K562 (cell line): Measurements from ENCODE around the gene DDR1. TPM values are rescaled to one million over a fixed set of nuclear protein-coding genes. Genes with fewer than 3 reads are reported as not detected.

Source experiments
- ARHGAP35 ChIP-seq: fragments of 450-650 bp; IDR thresholded peaks from 2 replicates; pipeline ENCODE4 v1.6.1; 2018; ENCODE audit not compliant: partially characterized antibody
- CBX3 ChIP-seq, 2 experiments: IDR thresholded peaks; 1 replicate in 1 of 2; 2 replicates in 1 of 2; pipeline ENCODE4 v1.6.1; 2012; ENCODE audit warnings: inconsistent platforms in 2 of 2, low read length in 2 of 2, borderline replicate concordance in 1 of 2, control low read depth in 1 of 2
- EP300 ChIP-seq: IDR thresholded peaks from 2 replicates; pipeline ENCODE4 v1.6.1; 2012; ENCODE audit warnings: low read length, improper control_type of control experiment
- ERF ChIP-seq: fragments of 450-650 bp; formaldehyde crosslinking; IDR thresholded peaks from 2 replicates; pipeline ENCODE4 v1.4.0; 2020; ENCODE audit warnings: mild to moderate bottlenecking, mixed read lengths
- GTF2A2 ChIP-seq: IDR thresholded peaks from 2 replicates; pipeline ENCODE4 v1.6.1; 2016; ENCODE audit warnings: mild to moderate bottlenecking, missing genetic modification characterization, missing compliant biosample characterization
- HNRNPK ChIP-seq: fragments of 200-400 bp; formaldehyde crosslinking; IDR thresholded peaks from one replicate; pipeline ENCODE4 v1.6.1; 2018; ENCODE audit warnings: mild to moderate bottlenecking, low read depth, low read length; ENCODE audit not compliant: poor library complexity, severe bottlenecking
- MAFF ChIP-seq: IDR thresholded peaks from 2 replicates; pipeline ENCODE4 v1.6.1; 2012; ENCODE audit warnings: low read length, improper control_type of control experiment
- MAX ChIP-seq: sonication (generic); formaldehyde crosslinking; IDR thresholded peaks from 2 replicates; pipeline ENCODE4 v1.9.0; 2022; ENCODE audit warnings: mild to moderate bottlenecking, missing genetic modification reagents
- MEF2D ChIP-seq: conservative IDR thresholded peaks from 2 replicates; pipeline ENCODE4 v1.6.1; 2016; ENCODE audit warnings: low read depth, missing genetic modification characterization, missing compliant biosample characterization
- SAFB ChIP-seq: fragments of 200-400 bp; formaldehyde crosslinking; IDR thresholded peaks from 2 replicates; pipeline ENCODE4 v1.6.1; 2017; ENCODE audit warnings: low read depth, low read length, borderline replicate concordance
- SMARCA5 ChIP-seq: fragments of 450-650 bp; IDR thresholded peaks from 2 replicates; pipeline ENCODE4 v1.6.1; 2016
- TFAP4 ChIP-seq: sonication (generic); formaldehyde crosslinking; IDR thresholded peaks from 2 replicates; pipeline ENCODE4 v1.8.0; 2022; ENCODE audit warnings: missing genetic modification reagents, mild to moderate bottlenecking, moderate library complexity, borderline replicate concordance
- ZBTB17 ChIP-seq: fragments of 450-650 bp; formaldehyde crosslinking; IDR thresholded peaks from 2 replicates; pipeline ENCODE4 v1.4.0; 2020; ENCODE audit warnings: mild to moderate bottlenecking
- ZEB2 ChIP-seq: fragments of 450-650 bp; IDR thresholded peaks from 2 replicates; pipeline ENCODE4 v1.6.1; 2016
- ZNF121 ChIP-seq: sonication (generic); formaldehyde crosslinking; conservative IDR thresholded peaks from 2 replicates; pipeline ENCODE4 v1.8.0; 2022; ENCODE audit warnings: missing genetic modification reagents
- ZNF24 ChIP-seq: fragments of 450-650 bp; IDR thresholded peaks from 2 replicates; pipeline ENCODE4 v1.6.1; 2016
- ZNF436 ChIP-seq: fragments of 250-450, 450-650 bp; sonication (Bioruptor Pico); formaldehyde crosslinking; IDR thresholded peaks from 2 replicates; pipeline ENCODE4 v1.7.0; 2020; ENCODE audit warnings: mild to moderate bottlenecking
- ZNF583 ChIP-seq: fragments of 250-450 bp; sonication (Bioruptor Pico); IDR thresholded peaks from 2 replicates; pipeline ENCODE4 v1.4.0; 2020
- ZNF668 ChIP-seq: fragments of 250-450 bp; sonication (Bioruptor Pico); IDR thresholded peaks from 2 replicates; pipeline ENCODE4 v1.8.0; 2022; ENCODE audit warnings: mild to moderate bottlenecking, inconsistent platforms
- polyA plus RNA-seq, 8 experiments: library from polyadenylated mRNA; depleted of rRNA in 4 of 8; stranded (reverse) in 5 of 8; unstranded in 3 of 8; fragments of >200 nt; fragmentation: Nextera tagmentation in 2 of 8; fragmentation: Illumina TruSeq in 1 of 8; extraction: Ambion mirVana in 2 of 8; extraction: Trizol in 1 of 8; gene quantifications; 2 replicates each; pipeline versions ENCODE4 v1.2.1 to v1.2.3, GENCODE V29; 2011 to 2014; ENCODE audit warnings: inconsistent platforms in 1 of 8, missing spikeins in 1 of 8
- total RNA-seq, 7 experiments: library from RNA; depleted of rRNA in 6 of 7; stranded (reverse); fragments of >200 nt in 6 of 7; fragmentation: Illumina TruSeq in 2 of 7; extraction: Trizol in 2 of 7; gene quantifications; 2 replicates each; pipeline versions ENCODE4 v1.2.1 to v1.2.3, GENCODE V29; 2011 to 2021; ENCODE audit warnings: low replicate concordance in 1 of 7
- TF ChIP-seq, protein P1 (sequence below), 2 experiments: fragments of 250-450 bp in 1 of 2; fragments of 450-650 bp in 1 of 2; sonication (Bioruptor Pico) in 1 of 2; IDR thresholded peaks; 2 replicates each; pipeline versions ENCODE4 v1.6.1 to v1.8.0; 2016 to 2021; ENCODE audit warnings: mild to moderate bottlenecking in 2 of 2, moderate library complexity in 2 of 2, missing compliant biosample characterization in 1 of 2, missing genetic modification characterization in 1 of 2
- TF ChIP-seq, protein P2 (sequence below): fragments of 450-650 bp; IDR thresholded peaks from 2 replicates; pipeline ENCODE4 v1.6.1; 2014; ENCODE audit warnings: low read depth, mild to moderate bottlenecking, moderate library complexity, borderline replicate concordance
- TF ChIP-seq, protein P3 (sequence below), 3 experiments: fragments of 200-800 bp in 1 of 3; fragments of 250-450 bp in 1 of 3; fragments of 450-650 bp in 1 of 3; sonication (Bioruptor Pico) in 1 of 3; sonication (Bioruptor generic) in 1 of 3; formaldehyde crosslinking in 1 of 3; IDR thresholded peaks; 2 replicates each; pipeline versions ENCODE4 v1.6.1 to v1.8.0; 2016 to 2022; ENCODE audit warnings: mild to moderate bottlenecking in 2 of 3, missing genetic modification characterization in 2 of 3, missing compliant biosample characterization in 1 of 3, moderate library complexity in 1 of 3

DDR1 gene
- total and polyA plus RNA-seq, 9 of the 15 experiments (the other 6 are each of a cell fraction or from before 2014, with no cell fraction given) = 1.4 to 44.6 (median 12.2) TPM

DNA sequence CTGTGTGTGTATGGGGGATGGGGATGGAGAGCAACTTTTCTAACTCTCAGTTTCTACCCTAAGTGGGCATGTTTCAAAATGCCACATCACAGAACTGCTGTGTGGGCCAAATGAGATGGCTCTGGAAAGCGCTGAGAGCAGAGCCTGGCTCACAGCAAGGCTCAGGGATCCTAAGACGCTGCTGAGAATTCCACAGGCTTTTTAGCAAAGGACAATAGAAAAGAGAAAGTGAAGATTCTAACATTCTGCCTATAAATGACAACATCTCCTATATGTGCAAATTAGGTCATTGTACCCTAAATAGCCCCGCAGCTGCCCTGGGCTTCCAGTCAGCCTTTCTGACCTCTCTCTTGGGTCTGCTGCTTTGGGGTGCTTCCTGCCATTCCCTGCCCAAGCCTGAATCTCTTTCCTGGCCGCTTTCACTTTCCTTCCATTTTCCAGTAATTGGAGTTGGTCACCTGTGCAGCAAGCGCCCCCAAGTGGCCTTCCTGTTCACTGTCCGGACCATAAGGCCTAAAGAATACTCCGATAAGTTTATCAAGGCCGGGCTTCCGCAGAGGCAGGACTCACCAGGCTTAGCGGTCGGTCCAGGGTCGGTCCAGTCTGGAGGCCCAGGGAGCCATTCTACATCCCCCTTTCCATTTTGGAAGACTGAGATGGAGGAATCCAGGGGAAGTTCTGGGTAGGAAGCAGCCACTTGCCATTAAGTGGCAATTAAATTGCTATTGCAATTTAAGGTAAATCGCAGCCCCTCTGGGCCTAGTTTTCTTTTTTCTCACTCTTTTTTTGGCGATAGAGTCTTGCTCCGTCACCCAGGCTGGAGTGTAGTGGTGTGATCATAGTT, 6.7 kb upstream of the DDR1 start (continued):
- TF ChIP-seq ZNF436 (no peak), CBX3 (IDR thresholded peaks at IDR 0.05; ENCODE audit: borderline replicate concordance in 1 of 2, low read length in 2 of 2) (no peak), ZNF668 (CRISPR knock-in tag) (no peak), ZEB2 (peak; percentile 57; the same call in 1 of the 2 replicates), SAFB (no peak), ZNF583 (no peak), MAFF (no peak), SMARCA5 (no peak), GTF2A2 (0 out of 2 replicates have a peak, but pooled peaks have one; percentile 3), ZNF121 (CRISPR knock-in tag) (no peak), ARHGAP35 (no peak), ZNF24 (no peak; the same call in 1 of the 2 replicates), ZBTB17 (no peak), TFAP4 (CRISPR knock-in tag) (peak; percentile 82; the same call in 1 of the 2 replicates), MAX (no peak), MEF2D (tag) (peak; percentile 70), HNRNPK (no peak), EP300 (peak; percentile 70), ERF (CRISPR knock-in tag) (no peak)
- TF ChIP-seq, protein P1, sequence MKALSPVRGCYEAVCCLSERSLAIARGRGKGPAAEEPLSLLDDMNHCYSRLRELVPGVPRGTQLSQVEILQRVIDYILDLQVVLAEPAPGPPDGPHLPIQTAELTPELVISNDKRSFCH (CRISPR knock-in tag; IDR thresholded peaks at IDR 0.05) = no peak
- TF ChIP-seq, protein P1 (tag; IDR thresholded peaks at IDR 0.05) = no peak
- TF ChIP-seq, protein P2, sequence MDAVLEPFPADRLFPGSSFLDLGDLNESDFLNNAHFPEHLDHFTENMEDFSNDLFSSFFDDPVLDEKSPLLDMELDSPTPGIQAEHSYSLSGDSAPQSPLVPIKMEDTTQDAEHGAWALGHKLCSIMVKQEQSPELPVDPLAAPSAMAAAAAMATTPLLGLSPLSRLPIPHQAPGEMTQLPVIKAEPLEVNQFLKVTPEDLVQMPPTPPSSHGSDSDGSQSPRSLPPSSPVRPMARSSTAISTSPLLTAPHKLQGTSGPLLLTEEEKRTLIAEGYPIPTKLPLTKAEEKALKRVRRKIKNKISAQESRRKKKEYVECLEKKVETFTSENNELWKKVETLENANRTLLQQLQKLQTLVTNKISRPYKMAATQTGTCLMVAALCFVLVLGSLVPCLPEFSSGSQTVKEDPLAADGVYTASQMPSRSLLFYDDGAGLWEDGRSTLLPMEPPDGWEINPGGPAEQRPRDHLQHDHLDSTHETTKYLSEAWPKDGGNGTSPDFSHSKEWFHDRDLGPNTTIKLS = 0 out of 2 replicates have a peak, but pooled peaks have one; percentile 51
- TF ChIP-seq, protein P3, sequence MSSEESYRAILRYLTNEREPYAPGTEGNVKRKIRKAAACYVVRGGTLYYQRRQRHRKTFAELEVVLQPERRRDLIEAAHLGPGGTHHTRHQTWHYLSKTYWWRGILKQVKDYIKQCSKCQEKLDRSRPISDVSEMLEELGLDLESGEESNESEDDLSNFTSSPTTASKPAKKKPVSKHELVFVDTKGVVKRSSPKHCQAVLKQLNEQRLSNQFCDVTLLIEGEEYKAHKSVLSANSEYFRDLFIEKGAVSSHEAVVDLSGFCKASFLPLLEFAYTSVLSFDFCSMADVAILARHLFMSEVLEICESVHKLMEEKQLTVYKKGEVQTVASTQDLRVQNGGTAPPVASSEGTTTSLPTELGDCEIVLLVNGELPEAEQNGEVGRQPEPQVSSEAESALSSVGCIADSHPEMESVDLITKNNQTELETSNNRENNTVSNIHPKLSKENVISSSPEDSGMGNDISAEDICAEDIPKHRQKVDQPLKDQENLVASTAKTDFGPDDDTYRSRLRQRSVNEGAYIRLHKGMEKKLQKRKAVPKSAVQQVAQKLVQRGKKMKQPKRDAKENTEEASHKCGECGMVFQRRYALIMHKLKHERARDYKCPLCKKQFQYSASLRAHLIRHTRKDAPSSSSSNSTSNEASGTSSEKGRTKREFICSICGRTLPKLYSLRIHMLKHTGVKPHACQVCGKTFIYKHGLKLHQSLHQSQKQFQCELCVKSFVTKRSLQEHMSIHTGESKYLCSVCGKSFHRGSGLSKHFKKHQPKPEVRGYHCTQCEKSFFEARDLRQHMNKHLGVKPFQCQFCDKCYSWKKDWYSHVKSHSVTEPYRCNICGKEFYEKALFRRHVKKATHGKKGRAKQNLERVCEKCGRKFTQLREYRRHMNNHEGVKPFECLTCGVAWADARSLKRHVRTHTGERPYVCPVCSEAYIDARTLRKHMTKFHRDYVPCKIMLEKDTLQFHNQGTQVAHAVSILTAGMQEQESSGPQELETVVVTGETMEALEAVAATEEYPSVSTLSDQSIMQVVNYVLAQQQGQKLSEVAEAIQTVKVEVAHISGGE (CRISPR knock-in tag; IDR thresholded peaks at IDR 0.05) = no peak
